PC-3 (cell line): ENCODE measurements around the gene TBC1D3I. TPM values are rescaled to one million over a fixed set of nuclear protein-coding genes. Genes with fewer than 3 reads are reported as not detected.
"Not testable (repeated sequence)": the region's sequence is repeated elsewhere in the genome, so short reads cannot be mapped to it uniquely, and the experiment has no call there.

Experiments used
- ATAC-seq: fragments of 200-7000 bp; cut with Tn5 transposase; 2 replicates; pipeline ENCODE4 v1.9.1; 2020; ENCODE audit warnings: mild to moderate bottlenecking, moderate library complexity
- BruUV-seq: library from RNA; stranded (reverse); fragments of 400-500 nt; replicated peaks from 2 replicates; lab custom pipeline; 2021; lab: Mats Ljungman, UMichigan
- CTCF ChIA-PET: fragments of 300-600 bp; sonication (Branson Sonifier 250); formaldehyde crosslinking; loops from one replicate; lab custom pipeline; 2022; ENCODE audit warnings: antibody characterized with exemption; lab: Charles Lee
- POLR2A ChIA-PET: fragments of 300-600 bp; sonication (Branson Sonifier 250); formaldehyde crosslinking; loops from one replicate; lab custom pipeline; 2022; ENCODE audit warnings: antibody characterized with exemption; ENCODE audit not compliant: unreplicated experiment; lab: Charles Lee
- DNase-seq: peaks from one replicate; pipeline ENCODE4 v3.0.0-alpha.2; 2015
- H2AFZ ChIP-seq: fragments of 300-600 bp; sonication (generic); 2 replicates; pipeline ENCODE4 v1.6.0; 2016; ENCODE audit warnings: antibody characterized with exemption, low read length
- H3F3A ChIP-seq: fragments of 300-600 bp; sonication (generic); one replicate; pipeline ENCODE4 v1.6.0; 2017; ENCODE audit warnings: antibody characterized with exemption, low read length, control low read depth, mild to moderate bottlenecking; ENCODE audit not compliant: unreplicated experiment
- H3K27ac ChIP-seq: fragments of 300-600 bp; sonication (generic); 2 replicates; pipeline ENCODE4 v1.5.1; 2016; ENCODE audit warnings: mild to moderate bottlenecking, low read length
- H3K27me3 ChIP-seq: fragments of 300-600 bp; sonication (generic); 2 replicates; pipeline ENCODE4 v1.6.1; 2016; ENCODE audit warnings: low read length, mixed read lengths
- H3K36me3 ChIP-seq: fragments of 300-600 bp; sonication (generic); 2 replicates; pipeline ENCODE4 v1.6.1; 2016; ENCODE audit warnings: low read depth, mixed run types, low read length, mixed read lengths
- H3K4me1 ChIP-seq: fragments of 300-600 bp; sonication (generic); 2 replicates; pipeline ENCODE4 v1.5.1; 2016; ENCODE audit warnings: low read length; ENCODE audit not compliant: insufficient read depth
- H3K4me2 ChIP-seq: fragments of 300-600 bp; sonication (generic); 2 replicates; pipeline ENCODE4 v1.6.0; 2016; ENCODE audit warnings: low read length
- H3K4me3 ChIP-seq: fragments of 300-600 bp; sonication (generic); 2 replicates; pipeline ENCODE4 v1.5.1; 2016; ENCODE audit warnings: mild to moderate bottlenecking, low read length, mixed read lengths
- H3K79me2 ChIP-seq: fragments of 300-600 bp; sonication (generic); 2 replicates; pipeline ENCODE4 v1.6.1; 2017; ENCODE audit warnings: low read length, mixed read lengths
- H3K9ac ChIP-seq: fragments of 300-600 bp; sonication (generic); 2 replicates; pipeline ENCODE4 v1.6.0; 2016; ENCODE audit warnings: mild to moderate bottlenecking, low read length
- H3K9me2 ChIP-seq: fragments of 300-600 bp; sonication (generic); replicated peaks from 2 replicates; pipeline ENCODE4 v1.6.1; 2016; ENCODE audit warnings: mixed run types, low read length, mixed read lengths
- H3K9me3 ChIP-seq: fragments of 300-600 bp; sonication (generic); 2 replicates; pipeline ENCODE4 v1.6.1; 2016; ENCODE audit warnings: low read length, mixed read lengths
- H4K20me1 ChIP-seq: fragments of 300-600 bp; sonication (generic); 2 replicates; pipeline ENCODE4 v1.6.1; 2016; ENCODE audit warnings: low read length, mixed read lengths
- EZH2 ChIP-seq: fragments of 300-600 bp; sonication (generic); IDR thresholded peaks from one replicate; pipeline ENCODE4 v1.6.1; 2017; ENCODE audit warnings: antibody characterized with exemption, mild to moderate bottlenecking, low read length; ENCODE audit not compliant: unreplicated experiment
- EZH2phosphoT487 ChIP-seq: fragments of 300-600 bp; sonication (generic); IDR thresholded peaks from 2 replicates; pipeline ENCODE4 v1.6.1; 2018; ENCODE audit warnings: mild to moderate bottlenecking, antibody characterized with exemption, low read length, borderline replicate concordance
- intact Hi-C: fragments of 100-400 bp; cut with micrococcal nuclease; formaldehyde crosslinking; loops from 2 replicates; pipeline ENCODE4 v1.9.0; 2023
- total RNA-seq: library from RNA; depleted of rRNA; stranded (reverse); fragments of >200 nt; gene quantifications from 2 replicates; pipeline ENCODE4 v1.2.3, GENCODE V29; 2014
- TF ChIP-seq, protein P1 (sequence below): fragments of 300-600 bp; sonication (generic); conservative IDR thresholded peaks from 2 replicates; pipeline ENCODE4 v1.5.1; 2017; ENCODE audit warnings: antibody characterized with exemption, low read depth, mild to moderate bottlenecking, low read length

The TBC1D3I gene
- total RNA-seq, 1 experiment from 2014 or later: 0.07 TPM

DNA sequence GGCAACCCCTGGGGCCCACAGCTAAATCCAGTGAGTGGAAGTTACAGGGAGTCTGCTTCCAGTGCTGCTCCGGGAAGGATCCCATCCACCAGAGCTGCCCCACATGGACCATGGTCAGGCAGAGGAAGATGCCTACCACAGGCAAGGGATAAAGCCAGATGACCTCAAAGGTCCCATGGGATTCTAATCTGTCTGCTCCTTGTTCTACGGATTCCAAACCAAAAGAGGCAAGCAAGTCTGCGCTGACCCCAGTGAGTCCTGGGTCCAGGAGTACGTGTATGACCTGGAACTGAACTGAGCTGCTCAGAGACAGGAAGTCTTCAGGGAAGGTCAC is 52.1 kb downstream of the TBC1D3I start:
- no peak for DNase-seq
- no peaks in the 10 kb centered on the region for H3K79me2 ChIP-seq
- H3K4me2 ChIP-seq: no peak overlapping the region
- intact Hi-C loops: no loop called here
- no peak for ATAC-seq
- no TSS peak for BruUV-seq
- TF ChIP-seq, protein P1, sequence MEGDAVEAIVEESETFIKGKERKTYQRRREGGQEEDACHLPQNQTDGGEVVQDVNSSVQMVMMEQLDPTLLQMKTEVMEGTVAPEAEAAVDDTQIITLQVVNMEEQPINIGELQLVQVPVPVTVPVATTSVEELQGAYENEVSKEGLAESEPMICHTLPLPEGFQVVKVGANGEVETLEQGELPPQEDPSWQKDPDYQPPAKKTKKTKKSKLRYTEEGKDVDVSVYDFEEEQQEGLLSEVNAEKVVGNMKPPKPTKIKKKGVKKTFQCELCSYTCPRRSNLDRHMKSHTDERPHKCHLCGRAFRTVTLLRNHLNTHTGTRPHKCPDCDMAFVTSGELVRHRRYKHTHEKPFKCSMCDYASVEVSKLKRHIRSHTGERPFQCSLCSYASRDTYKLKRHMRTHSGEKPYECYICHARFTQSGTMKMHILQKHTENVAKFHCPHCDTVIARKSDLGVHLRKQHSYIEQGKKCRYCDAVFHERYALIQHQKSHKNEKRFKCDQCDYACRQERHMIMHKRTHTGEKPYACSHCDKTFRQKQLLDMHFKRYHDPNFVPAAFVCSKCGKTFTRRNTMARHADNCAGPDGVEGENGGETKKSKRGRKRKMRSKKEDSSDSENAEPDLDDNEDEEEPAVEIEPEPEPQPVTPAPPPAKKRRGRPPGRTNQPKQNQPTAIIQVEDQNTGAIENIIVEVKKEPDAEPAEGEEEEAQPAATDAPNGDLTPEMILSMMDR: no peak
- TF ChIP-seq EZH2 (no peak), EZH2phosphoT487 (no peak)
- H3K27ac ChIP-seq: no peak overlapping the region
- H3K9me3 ChIP-seq: no peaks in the 10 kb centered on the region
- POLR2A ChIA-PET: no interaction called here
- H3K9me2 ChIP-seq: no peaks in the 10 kb centered on the region
- no peak overlapping the region for H3K4me3 ChIP-seq
- H3K36me3 ChIP-seq: no peaks in the 10 kb centered on the region
- no peak overlapping the region for H2AFZ ChIP-seq
- H3K4me1 ChIP-seq: no peaks in the 10 kb centered on the region
- CTCF ChIA-PET: no interaction called here
- peaks cover 4% of the 10 kb centered on the region; the same call in 1 of the 2 replicates for H3K27me3 ChIP-seq
- no peaks in the 10 kb centered on the region for H4K20me1 ChIP-seq
- H3F3A ChIP-seq: no peaks in the 10 kb centered on the region
- no peak overlapping the region for H3K9ac ChIP-seq

DNA sequence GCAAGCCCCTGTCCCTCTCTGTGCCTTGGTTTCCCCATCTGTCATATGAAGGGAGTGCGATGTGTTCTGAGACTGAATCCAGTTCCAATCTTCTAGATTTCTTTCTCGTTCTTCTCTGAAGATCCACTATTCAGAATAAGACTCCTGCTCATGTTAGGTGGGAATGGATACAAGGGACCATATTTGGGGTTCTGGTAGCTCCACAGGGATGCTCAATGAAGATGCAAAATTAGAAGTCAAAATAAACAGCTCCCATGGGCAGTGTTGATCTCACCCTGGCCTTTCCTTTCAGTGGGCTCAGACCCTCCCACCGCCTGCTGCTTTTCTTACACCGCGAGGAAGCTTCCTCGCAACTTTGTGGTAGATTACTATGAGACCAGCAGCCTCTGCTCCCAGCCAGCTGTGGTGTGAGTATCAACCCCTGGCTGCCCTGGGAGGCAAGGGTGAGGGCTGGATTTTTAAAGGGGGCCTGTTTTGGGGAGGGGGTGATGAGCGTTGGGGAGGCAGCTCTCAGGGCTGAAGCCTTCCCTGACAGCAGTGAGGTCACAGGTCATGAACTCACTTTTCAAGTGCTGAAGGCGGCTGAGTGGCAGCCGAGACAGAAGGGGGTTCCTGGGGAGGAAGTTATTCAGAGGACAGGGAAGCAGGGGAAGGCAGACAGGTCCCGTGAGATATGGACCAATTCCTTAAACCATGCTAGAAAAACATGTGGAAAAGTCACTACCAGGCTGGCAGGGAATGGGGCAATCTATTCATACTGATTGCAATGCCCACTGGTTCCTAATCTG is 52.7 kb downstream of the TBC1D3I start:
- H4K20me1 ChIP-seq, H3K4me2 ChIP-seq, DNase-seq, H3K9me2 ChIP-seq, H3F3A ChIP-seq, intact Hi-C loops, ATAC-seq, H3K9me3 ChIP-seq, H3K79me2 ChIP-seq, H3K9ac ChIP-seq, H3K4me3 ChIP-seq, H3K27me3 ChIP-seq, H3K27ac ChIP-seq, POLR2A ChIA-PET, CTCF ChIA-PET, BruUV-seq, H2AFZ ChIP-seq, H3K4me1 ChIP-seq, H3K36me3 ChIP-seq: not testable (repeated sequence)

DNA sequence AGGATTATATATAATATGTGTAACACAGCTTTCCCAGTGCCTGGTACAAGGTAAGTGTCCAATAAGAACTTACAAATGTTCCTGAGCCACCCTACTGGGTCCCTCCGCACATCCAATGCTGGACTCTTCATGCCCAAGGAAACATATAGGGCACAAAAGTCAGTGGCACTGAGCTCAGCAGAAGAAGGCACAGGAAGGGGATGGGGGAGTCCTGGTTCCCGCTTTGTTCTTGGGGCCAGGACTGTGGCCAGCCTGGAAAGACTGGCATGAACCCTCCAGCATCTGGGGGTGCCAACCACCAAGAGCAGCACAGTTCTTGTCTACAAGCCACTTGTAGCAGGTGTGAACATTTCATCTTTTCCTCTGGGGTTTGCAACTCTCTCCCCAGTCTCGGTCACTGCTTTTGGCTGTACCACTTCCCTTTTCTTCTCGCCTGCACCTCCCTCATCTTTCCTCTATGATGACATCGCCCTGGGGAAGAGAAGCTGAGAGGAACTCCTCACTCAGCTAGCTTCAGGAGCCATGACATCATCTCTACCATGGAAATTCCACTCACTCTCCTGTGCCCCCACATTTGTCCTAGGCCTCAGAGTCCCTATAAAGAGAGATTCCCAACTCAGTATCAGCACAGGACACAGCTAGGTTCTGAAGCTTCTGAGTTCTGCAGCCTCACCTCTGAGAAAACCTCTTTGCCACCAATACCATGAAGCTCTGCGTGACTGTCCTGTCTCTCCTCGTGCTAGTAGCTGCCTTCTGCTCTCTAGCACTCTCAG is 53.7 kb downstream of the TBC1D3I start, which contains the start of gene CCL4L2:
Gene CCL4L2 (plus strand): TSS at position 625 of the 773 bp plus-strand sequence.
- H2AFZ ChIP-seq, H3K27ac ChIP-seq, CTCF ChIA-PET, BruUV-seq, H3K9me2 ChIP-seq, H3K27me3 ChIP-seq, H4K20me1 ChIP-seq, H3K9me3 ChIP-seq, H3K79me2 ChIP-seq, DNase-seq, intact Hi-C loops, H3F3A ChIP-seq, H3K4me2 ChIP-seq, H3K4me3 ChIP-seq, H3K9ac ChIP-seq, H3K36me3 ChIP-seq, ATAC-seq, POLR2A ChIA-PET, H3K4me1 ChIP-seq: not testable (repeated sequence)
